ENCODE data around the gene ECHDC1.
A peak's percentile ranks its signal among the peaks of the same experiment; 100 is the strongest.

The ECHDC1 gene

DNA sequence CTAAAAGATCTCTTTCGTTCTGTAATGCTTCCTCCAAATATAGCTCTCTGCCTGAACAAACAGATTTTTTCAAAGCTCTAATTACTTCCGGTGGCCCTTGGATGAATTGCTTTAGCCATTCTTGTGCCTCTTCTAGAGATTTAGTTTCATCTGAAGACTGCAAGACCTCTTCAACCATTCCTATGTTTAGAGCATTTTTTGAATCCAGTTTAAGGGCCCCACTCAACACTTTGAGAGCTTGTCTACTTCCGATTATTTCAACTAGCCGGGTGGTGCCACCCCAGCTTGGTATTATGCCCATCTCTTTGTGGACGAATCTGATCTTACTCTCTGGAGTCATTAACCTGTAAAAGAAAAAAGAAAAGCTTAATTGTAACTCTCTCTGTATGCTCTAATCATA is 53.5 kb downstream of the ECHDC1 start:
- no peak for DNase-seq (ENCODE audit: low spot score)

DNA sequence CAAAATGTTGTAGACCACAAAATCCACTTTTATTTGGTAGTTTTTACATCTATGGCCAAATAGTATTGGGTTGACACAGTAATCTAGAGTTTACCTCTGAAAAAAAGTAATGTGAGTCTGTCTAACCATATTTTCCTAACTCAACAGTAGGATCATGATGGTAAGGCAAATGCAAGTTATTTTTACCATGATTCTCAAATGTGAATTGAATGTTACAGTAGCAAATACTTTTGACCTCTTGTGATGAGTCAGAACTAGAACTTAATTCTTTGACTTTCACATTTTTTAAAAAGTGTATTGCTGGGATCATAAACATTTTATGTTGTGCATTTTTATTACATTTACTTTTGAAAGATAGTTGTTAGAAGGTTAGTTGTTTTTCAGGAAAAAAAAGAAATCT is 54.7 kb downstream of the ECHDC1 start:
- no peak for DNase-seq (ENCODE audit: low spot score)

DNA sequence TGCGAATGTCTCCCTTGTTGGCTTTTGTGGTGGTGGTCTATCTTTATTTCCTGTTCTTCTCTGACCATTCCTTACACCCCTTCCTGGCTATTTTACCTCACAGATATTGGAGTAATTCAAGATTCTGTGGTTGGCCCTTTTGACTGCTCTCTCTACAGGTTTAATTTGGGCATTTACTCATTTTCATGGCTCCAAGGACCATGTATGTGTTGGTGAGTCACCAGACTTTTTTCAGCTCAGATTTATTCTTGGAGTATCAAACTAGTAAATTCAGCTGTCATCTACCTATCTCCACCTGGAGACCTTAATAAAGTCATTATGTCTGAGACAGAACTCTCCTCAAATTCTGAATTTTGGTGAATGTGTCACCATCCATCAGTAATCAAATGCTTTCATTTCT is 61.2 kb downstream of the ECHDC1 start:
- DNase-seq (ENCODE audit: low spot score) = no peak

DNA sequence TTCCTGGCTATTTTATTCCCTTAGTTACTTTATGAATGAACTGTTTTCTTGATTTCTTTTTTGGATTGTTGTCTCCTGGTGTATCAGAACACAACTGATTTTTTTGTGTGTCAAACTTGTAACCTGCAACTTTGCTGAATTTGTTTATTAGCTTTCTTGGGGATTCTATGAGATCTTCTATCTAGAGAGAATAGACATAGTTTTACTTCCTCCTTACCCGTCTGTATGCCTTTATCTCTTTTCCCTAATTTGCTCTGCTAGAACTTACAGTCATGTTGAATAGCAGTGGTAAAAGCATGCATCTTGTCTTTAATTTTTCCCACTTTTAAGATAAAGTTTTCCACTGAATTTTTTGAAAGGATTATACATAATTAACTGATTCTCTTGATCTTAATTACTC is 63.6 kb downstream of the ECHDC1 start:
- no peak for DNase-seq (ENCODE audit: low spot score)

DNA sequence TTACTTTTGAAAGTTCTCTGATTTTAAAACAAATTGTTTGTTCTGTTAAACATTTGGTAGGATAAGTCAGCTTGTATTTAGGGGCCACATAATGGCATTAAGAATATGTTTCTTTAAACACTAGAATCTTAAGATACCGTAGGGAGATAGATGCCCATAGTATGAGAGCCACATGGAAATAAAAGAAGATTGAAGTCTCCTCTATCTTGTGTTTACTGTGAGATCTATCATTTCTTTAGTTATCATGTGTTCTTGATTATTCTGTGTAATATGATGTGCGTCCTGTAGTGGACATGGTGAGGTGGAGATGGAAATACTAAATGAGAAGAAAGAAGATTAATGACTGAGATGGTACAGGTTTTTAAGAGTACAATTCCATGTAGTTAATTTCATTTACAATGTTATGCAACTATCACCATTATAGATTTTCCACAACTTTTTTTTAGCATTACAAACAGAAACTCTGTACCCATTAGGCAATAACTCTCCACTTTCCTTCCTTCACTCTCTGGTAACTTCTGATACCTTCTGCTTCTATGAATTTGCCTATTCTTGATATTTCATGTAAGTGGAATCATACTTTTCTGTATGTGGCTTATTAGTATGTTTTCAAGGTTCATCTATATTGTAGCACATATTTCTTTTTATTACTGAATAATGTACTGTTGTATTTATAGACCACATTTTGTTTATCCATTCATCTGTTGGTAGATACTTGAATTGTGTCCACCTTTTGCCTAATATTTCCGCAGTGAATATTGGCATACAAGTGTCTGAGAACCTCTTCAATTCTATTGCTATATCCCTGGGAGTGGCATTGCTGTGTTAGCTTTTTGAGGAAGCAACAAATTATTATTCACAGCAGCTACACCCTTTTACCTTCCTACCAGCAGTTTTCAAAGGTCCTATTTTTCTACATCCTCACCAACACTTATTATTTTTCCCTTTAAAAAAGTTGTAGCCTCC is 65.2 kb downstream of the ECHDC1 start:
- DNase-seq (ENCODE audit: low spot score) = no peak

DNA sequence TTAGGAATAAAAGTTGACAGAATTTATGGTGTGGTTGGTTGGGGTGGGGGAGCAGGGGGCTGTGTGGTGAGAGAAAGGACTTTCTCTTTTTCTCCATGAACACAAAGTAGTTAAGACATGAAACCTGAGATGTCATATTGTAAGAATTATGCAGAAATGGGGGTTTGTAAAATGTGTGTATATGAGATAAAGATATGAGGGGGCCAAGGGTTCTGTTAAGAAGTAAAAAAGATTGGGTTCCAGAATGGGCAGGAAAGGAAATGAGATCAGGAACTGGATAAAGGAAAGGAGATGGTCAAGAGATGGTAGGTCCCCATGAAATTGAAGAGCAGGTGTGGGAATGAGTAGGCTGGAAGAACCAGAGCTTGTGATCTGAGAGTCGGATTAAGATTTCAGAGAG is 67.1 kb downstream of the ECHDC1 start:
- no peak for DNase-seq (ENCODE audit: low spot score)

DNA sequence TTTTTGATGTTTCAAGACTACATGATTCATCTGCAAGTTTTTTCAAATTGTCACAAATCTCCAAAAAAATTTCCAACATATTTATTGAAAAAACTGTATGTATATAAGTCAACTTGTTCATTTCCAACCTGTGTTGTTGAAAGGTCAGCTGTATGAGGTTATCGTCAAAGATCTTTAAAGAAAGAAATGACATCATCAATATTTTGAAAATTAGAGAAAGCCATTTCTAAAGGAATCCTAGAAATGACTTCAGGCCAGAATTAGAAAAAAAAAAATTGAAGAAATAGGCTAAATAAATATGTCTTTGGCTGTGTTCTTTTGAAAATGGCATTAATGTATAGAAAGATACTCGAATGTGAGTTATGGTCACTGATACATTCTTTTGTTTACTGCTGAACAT is 69.9 kb downstream of the ECHDC1 start:
- DNase-seq (ENCODE audit: low spot score) = no peak

DNA sequence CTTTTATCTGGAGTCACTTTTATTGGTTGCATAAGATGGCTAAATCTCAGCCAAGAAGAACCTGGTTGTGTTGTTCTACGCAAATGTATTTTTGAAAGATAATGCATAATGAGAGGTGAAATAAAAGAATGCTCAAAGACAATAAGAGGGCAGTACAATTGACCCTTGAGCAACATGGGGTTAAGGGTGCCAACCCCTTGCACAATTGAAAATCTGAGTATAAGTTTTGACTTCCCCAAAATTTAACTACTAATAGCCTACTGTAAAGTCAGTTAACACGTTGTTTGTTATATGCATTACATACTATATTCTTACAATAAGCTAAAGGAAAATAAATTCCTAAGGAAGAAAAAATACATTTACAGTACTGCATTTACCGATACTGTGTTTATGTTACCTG is 70.8 kb downstream of the ECHDC1 start:
- DNase-seq (ENCODE audit: low spot score) = no peak

DNA sequence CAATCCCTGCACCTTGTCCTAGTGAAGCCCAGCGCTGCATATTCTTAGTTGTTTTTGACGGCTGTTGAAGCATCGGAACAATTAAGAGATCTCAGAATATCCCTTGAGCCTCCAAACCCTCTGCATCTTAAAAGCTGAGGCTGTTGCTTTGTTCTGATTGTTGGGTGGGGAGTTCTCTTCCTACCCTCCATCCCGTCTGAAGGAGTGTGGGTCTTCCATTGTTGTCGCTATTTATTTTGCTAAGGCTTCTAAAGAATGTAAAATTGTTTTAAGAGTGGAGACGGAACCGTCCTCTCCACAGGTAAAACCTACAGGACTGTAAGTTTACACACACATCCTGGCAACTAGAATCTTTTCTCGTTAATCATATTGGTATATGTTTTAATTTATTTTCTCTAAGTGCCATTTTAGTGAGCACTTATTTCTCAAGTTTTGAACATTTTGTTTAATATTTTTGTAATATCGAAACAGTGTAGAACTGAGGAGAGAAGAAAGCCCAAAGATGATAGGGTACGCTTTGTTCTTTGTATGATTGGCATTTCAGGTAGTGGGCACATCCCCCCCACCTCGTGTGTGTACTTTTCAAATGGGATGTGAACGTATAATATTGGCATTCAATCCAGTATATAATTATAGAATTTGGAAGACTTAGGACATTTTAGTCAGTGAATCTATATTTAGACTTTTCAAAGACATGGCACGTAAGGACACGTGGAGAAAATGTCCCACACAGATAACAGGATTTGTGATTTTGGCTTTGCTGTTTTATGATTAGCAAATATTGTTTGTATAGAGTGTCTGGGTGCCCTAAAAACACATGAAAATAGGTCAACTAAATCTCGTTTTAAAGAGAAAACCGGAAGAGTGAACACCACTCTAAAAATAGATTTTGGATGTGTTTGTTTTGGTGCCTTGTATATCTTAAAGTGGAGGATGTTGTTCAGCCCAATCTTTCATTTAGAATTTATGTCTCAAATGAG is 75.5 kb downstream of the ECHDC1 start:
- DNase-seq (ENCODE audit: low spot score) = peak; percentile 3

DNA sequence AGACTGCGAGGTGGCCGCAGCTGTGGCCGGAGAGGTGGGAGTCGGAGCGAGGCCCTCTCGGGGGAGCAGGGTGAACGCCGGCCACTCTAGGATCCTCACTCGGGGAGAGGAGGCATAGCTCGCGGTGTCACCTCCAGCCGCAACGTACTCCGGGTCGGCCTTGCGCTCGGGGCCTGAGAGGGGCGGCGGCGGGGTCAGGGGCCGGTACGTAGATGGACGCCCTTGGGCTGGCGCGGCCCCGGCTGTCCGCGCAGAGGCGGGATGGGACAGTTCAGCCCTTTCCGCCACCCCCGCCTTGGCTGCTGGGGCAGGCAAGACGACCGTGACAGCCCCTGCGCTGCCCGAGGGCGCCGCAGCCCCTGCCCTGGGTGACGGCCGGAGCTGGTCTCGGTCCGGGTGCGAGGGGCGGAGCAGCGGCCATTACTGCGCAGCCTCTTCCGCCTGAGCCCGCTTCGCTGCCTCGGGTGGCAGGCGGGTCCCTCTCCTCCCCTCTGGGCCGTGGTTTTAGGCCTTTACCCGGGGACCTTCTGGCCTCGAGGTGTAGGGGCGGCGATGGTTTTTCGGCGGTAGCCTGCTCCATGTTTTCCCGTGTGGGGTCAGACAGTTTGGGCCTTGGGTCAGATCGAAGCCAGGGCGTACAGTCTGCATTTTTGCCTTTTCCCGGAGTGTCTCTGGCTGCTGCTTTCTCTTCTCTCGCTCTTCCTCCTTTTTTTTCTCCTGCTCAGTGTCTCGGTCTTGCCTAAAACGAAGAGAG is 76.3 kb downstream of the ECHDC1 start:
- DNase-seq (ENCODE audit: low spot score) = peak; percentile 51

DNA sequence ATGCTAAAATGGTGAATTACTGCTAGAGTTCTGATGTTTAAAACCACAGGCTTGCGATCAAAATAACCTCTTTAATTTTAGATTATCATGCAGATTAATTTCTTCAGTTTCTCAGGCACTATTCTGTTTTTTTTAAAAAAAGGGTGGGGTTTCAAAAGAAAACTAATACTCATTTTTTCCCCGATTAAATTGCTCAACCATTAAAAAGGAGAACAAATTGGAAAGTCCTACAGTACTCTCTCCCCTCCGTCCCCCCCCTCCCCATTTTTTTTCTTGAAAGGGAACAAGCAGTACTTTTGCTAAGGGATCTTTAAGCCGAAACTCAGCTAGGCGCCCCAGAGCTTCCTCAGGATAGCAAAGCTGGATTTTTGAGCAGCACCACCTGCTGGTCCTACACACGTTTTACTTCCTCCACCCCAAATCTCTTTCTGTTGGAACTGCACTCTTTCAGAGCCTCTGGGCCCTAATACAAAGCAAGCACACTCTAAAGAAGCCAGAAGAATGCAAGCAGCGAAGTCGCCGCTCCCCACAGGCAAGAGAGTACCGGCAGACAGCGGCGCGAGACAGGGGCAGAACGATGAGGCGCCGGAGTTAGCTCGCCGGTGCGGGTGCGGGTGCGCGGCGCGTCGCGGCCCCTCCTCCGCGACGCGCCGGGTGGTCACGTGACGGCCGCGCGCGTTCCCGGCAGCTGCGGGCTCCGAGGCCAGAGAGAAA is 77.1 kb downstream of the ECHDC1 start, which contains the start of gene RNF146:
Gene RNF146 (plus strand): TSS at position 687 of the 714 bp plus-strand sequence. CDS start 13,475 bp downstream, outside the sequence.
- DNase-seq (ENCODE audit: low spot score) = peak; percentile 67

DNA sequence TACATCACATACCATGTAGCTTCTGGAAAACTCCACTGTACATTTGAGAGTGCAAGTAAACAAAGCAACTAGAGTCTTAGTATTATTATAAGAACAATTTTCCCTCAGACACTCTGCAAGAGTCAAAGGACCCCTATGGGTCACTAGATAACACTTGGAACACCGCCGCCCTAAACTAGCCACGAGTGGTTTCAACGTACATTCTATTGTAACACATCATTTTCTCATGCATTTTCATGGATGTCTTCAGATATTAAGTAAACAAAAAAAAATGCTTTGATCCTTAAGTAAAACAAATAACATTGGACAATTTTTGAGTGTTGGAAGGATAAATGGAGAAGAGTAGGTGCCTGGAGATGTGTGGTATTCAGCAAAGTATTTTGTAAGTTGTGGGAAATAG is 79.9 kb downstream of the ECHDC1 start:
- DNase-seq (ENCODE audit: low spot score) = no peak

DNA sequence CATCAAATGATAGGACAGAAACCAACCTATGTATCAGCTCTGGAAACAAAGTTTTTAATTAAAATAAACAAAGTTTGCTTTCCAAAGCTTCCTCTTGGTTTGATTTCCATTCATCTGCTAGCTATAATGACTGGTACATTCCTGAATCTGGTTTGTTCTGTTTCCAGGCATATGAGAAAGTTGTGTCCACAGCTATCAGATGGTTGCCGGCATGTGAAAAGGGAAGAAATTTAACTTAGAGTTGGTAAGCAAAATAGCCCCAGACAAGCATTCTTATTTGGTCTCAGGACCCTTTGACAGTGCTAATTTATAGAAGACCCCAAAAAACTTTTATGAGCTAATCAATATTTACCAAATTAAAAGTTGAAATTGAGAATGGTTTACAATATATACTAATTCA is 80.5 kb downstream of the ECHDC1 start:
- DNase-seq (ENCODE audit: low spot score) = no peak

DNA sequence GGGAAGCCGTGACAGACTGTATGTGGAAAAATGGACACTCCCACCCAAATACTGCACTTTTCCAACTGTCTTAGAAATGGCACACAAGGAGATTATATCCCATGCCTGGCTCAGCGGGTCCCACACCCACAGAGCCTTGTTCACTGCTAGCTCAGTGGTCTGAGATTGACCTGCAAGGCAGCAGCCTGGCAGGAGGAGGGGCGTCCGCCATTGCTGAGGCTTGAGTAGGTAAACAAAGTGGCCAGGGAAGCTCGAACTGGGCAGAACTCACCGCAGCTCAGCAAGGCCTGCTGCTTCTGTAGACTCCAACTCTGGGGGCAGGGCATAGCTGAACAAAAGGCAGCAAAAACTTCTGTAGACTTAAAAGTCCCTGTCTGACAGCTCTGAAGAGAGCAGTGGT is 88.1 kb downstream of the ECHDC1 start:
- no peak for DNase-seq (ENCODE audit: low spot score)

DNA sequence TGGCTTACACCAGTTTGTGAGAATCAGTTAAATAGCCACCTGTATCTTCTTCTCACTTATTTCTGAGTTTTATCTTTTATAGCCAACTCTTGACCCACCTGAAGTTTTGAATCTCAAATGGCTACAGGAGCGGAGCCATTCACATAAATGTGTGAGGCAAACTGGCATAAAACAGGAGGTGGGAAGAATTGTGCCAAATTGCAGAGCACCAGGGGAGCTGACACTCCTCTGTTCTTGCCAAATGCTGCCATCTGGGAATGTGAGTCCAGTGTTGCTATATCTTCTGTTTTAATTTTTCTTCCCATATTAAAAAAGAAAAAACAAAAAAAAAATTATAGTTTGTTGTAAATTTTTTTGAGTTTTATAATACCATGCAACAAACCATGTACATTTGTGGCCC is 93.8 kb downstream of the ECHDC1 start:
- no peak for DNase-seq (ENCODE audit: low spot score)

DNA sequence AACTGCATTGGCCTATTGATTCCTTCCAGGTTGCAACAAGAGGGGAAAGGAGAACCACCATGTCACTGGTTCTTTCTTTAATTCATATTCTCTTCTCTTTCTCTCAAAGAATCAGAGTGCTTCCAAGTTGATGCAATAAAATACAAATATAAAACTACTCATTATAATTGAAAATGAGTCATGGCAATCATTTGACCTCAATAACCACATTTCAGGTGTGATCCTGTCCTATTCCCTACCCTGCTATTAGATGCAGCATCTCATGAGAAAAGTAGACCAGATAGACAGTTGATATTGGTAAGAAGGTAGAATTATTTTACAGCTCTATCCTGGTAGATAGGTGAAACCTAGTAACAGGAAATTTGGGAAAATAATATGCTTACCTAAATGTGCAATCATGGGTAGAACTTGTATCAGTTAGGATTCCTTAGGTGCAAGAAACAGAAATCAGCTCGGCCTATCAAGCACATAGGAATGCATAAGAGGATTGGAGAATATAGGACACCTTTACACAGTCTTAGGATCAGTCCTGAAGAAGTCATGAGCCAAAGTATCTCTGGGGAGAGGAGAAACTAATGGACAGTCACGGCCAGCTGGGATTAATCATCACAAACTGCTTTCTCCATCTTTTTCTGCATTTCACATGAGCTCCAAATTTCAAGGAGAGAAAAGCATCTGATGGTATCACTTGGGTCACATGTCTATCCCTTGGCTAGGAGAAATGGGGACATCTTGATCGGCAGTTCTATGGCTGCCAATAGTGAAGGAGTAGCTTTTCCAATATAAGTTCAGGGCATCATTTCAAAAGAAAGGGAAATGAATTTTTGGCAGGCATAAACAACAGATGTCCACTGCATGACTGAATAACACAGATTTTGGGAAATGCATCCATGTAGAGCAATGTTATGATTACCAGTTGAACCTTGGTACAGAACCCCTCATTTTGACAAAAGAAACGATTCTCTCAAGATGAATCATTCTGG is 96.0 kb downstream of the ECHDC1 start:
- DNase-seq (ENCODE audit: low spot score) = no peak

DNA sequence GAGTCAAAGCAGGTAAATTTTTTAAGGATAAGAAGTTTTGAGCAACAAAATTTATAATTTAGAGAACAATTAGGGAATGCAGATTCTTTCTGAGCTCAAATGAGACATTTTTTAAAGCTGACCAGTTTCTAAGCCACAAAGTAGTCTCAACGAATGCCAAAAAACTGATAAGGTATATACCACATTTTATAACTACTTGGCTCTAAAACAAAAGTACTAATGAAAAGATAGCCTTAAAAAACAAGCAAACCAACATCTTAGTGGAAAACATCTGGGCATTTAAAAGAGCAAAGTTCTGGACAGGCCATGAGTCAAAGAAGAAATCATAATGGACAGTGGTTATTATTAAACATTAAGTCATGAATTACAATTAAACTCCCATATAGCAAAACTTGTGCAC is 99.9 kb downstream of the ECHDC1 start:
- DNase-seq (ENCODE audit: low spot score) = no peak

All from CD4-positive, alpha-beta T cell treated with Interleukin-2 at 100 ng/mL for 4 hours (primary cell).